NOMO-1 treated with dmso at 0.1 percent for 144 hours (cell line): ENCODE measurements around the gene DOCK10.

Experiments used
- DNase-seq: peaks from one replicate; lab custom pipeline; 2025; ENCODE audit not compliant: unreplicated experiment; lab: John Stamatoyannopoulos, UW

DOCK10 gene

DNA sequence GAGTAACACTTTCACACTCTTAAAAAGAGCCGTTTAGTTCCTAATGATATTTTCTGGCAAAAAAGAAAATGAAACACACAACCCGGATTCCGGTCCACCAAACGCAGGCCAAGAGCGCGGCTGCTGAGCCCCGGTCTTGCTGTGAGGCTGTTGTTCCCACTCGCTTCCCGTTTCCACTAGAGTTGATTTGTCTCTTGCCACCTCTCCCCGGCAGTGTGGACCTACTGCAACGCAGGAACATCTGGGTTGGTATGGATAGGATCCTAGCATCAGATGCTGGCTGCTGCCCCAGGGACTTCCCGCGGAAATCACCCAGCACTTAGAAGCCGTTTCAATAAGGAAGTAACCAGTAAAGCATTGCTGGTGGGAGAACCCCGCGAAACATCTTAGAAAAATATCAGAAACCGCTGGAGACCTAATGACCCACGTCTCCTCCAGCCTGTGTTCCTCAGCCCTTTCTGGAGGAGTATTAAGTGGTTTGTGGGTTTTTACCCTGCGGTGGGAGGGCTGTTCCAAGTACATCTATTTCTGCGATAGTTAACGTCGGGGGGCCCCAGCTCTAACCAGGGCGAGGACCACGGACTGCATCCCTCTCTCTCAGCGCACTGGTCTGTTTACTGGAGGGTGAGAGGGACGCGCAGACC lies 939 bp downstream of the DOCK10 start:
- peak; percentile 51 for DNase-seq

DNA sequence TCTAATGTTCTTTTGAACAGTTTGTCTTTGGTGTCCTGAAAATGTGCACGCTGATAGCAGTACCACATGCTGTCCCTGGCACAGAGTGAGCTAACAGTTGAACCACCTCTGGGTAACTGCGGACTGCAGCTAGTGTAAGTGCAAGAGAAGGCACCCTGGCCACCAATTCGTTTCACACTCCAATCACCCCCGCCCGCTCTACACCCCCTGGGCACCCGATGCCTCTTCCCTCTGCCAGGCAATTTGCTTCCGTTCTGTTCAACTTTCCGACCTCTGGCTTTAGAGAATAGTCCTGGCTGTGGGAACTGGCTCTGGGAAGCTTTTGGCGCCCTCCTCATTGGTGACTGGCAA lies 1.4 kb downstream of the DOCK10 start:
- DNase-seq: no peak

DNA sequence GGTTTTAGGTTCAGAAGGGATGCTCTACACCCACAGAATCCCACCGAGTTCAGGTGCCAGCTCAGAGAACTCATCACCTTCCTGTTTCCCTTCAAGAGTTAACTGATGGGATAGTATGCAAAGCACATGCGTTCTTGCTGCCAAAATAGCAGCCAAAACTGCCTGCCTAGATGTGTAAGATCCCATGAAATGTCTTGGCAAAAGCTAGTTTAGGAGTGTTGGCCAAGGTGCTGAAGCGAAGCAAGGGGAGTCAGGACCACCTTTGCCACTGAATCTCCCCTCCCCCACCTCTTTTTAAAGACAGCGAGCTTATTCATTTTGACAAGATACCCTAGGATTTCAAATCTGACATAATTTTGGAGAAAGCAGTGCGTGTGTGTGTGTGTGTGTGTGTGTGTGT lies 2.1 kb downstream of the DOCK10 start:
- no peak for DNase-seq

DNA sequence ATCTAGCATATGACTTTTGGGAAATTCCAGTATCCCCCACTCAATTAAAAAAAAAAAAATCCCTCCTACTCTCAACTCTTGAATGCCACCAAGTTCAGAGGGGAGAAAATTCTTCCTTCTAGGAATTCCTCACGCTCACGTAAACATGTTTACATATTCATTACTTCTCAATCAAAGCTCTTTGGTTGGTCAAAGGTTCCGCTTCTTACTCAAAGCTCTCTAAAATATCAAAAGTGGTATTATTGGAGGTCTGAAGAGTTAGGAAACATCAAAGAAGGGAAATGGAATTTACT lies 4.1 kb downstream of the DOCK10 start:
- no peak for DNase-seq

DNA sequence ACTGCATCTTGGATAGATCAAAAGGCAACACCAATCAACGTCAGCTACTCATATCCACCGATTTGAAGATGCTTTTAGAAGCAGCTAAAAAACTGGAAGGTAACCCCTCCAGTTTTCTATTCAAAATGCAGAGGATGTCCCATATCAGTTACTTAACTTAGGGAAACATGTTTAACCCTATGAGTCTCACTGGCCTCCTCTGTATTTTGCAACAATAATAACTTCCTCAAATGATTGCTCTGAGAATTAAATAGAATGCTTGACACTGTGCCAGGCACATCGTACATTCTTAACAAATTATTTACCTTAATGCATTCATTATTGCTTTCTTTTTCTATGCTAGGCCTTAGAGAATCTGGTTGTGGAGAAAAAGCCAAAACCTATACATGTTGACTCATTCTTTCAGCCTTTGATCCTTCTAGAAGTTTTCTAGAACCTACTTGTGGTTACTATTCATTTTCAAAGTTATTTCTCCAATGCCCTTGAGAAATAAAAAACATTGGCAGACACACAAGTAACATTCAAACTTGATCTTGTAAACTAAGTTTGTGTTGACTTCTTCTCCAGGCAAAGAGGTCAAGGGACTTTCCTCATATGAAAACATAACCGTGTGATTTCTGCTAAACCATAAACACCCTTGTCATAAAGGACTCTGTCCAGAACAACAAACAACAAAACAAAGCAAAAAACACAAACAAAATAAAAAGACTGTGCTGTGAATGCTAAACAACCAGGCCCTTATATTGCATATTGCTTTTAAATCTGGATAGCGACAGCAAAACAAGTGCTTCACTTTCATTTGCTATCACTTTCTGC lies 4.6 kb downstream of the DOCK10 start:
- peak; percentile 47 for DNase-seq

DNA sequence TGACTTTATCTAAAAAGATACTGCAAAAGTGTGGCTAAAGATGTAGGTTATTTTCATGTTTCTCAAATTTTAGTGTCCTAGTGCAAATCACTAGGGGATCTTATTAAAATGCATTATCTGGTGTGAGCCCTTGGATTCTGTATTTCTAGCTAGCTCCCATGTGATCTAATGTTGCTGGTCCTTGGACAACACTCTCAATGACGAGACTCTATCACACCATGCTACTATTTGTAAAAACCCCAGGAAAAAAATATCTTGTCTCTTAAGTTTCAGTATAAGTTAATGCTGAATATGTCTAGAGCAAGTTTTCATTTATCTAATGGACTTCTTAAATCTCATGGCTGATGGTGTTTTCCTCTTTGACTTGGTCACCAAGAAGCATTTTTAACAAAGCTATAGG lies 5.8 kb downstream of the DOCK10 start:
- DNase-seq: no peak

DNA sequence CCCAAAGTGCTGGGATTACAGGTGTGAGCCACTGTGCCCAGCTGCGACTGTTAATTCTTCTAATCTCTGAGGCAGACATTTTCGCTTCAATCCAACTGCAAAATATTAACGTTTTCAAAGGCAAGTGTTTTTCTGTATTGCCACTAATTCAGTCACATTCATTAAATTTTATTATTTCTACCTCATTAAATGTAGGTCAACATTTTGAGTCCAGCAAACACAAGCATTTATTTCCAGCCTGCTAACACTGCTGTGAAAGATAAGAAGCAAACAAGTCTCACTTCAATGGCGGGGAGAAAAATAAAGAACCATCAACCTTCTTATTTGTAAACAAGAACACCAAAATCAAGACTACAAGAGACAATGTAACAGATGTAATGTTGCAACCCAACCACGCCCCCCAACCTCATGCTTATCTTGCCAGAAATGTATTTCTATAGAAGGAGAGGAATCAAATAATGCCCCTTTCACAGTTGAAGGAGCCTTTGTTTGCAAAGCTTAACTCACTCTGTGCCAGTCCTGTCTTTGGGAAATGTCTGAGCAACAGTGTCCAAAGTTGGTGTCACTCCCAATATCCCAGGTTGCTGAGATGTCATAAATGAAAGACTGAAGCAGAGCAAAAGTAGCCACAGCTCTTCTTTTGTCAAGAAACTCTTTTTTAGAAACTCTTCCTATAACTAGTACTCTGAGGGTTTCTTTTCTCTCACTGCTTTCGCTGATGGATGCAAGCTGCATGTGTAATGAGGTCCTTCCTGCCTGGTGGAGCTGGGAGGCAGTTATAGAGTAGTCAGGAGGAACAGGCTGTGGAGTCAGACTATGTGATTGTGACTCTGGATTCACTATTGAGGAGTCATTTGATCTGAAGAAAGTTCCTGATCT lies 8.6 kb downstream of the DOCK10 start:
- no peak for DNase-seq

DNA sequence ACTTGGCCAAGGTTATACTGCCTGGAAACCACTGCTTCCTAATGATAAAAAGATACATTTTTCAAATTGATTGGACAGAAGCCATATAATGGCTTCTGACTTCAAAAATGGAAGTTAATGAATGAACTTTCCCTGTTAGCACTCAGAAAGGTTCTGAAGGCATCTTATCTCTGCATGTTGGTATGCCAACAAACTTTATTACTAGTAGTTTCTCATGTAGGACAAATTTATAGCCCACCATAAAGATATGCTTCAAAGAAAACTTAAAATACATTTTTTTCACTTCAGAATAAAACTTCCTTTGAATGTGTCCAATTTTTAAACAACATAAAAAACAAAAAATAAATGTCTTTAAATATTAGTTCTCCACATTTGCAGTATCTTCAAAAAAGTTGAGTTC lies 10.0 kb downstream of the DOCK10 start:
- no peak for DNase-seq

DNA sequence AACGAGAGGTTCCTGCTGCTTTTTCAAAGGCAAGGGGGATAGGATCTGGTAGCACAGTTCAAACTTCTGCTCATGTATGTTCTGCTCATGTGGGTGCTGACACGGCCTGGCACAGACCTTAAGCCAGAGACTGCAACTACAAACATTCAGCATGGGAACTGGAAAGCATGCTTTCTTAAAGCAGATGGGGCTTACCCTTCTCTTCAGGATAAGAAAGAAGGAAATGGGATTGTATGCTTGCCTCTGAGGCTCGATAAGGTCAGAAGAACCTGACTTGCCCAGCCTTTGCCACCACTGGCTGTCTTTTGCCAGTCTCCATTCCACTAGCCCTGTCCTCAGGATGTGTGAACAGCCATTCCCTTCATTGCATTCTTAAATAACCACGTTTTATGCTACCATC lies 10.7 kb downstream of the DOCK10 start:
- no peak for DNase-seq

DNA sequence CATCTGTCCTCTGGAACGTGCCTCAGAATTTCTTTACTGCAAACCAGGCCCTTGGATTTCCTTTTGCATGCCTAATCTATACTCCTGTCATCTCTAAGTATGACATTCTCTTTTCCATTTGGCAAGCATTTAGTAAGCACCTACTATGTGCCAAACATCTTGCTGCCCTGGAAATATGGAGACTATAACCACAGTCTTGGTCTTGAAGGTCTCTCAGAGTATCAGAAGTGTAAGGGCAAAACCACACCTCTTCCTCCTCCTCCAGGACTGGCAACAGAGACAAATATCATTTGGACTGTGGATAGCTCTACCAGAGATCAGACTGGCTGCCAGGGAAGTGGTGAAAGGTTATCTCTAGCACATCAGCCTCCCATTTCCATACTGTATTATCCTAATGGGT lies 11.4 kb downstream of the DOCK10 start:
- no peak for DNase-seq

DNA sequence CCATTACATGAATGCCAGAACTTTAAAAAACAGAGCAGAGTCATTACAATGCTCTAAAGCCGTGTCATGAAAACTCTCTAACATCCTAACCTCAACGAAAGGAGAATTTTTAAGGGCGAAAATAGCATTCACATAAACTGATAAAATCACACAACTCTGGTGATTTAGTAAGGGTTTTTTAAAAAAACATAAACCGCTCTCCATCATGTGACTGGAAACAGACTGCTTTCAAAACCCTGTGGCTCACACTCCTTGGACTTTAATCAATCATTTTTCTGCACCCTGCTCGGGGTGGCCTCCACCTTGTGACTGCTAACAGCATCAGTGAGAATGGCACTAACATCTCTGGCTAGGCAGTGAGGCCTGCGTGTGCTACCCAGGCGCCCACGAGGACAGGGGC lies 12.1 kb downstream of the DOCK10 start:
- no peak for DNase-seq

DNA sequence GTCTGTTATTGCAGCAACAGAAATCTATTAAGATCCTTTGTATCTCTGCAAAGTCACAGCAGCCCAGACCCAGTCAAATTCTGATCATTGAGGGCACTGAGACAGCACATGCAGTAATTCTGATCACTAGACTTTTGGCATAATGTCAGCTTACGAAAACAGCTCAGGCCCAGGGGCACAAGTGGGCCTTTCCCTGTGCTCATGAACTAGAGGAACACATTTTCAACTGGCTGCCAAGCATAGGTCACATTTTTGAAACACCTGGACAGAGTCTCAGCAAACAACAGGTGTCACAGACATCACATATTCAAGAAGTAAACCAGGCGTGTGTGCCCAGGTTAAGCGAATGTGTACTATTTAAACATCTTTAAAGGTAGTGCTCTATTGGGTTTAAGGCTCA lies 13.7 kb downstream of the DOCK10 start:
- no peak for DNase-seq

DNA sequence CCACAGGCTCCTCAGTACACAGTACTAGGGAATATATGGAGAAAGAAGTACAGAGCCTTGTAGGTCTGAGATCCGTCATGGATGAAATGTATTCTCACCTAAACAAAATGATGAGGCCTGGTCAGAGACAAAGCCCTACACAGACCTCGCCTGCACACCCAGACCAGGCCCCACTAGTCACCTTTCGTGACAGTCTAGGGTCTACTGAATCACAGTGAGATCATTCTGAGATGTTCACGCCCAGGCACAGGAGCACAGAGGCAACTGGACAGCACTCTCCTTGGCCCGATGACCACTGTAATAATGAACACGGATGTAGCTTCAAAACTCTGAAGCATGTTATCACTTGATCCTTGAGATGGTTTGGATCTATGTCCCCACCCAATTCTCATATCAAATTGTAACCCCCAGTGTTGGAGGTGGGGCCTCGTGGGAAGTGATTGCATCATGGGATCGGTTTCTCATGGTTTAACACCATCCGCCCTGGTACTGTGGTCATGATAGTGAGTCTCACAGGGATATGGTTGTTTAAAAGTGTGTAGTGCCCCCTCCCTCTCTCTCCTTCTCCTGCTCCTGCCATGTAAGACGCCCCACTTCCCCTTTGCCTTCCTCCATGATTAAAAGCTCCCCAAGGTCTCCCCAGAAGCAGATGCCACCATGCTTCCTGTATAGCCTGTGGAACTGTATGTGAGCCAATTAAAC lies 15.1 kb downstream of the DOCK10 start:
- DNase-seq: no peak

DNA sequence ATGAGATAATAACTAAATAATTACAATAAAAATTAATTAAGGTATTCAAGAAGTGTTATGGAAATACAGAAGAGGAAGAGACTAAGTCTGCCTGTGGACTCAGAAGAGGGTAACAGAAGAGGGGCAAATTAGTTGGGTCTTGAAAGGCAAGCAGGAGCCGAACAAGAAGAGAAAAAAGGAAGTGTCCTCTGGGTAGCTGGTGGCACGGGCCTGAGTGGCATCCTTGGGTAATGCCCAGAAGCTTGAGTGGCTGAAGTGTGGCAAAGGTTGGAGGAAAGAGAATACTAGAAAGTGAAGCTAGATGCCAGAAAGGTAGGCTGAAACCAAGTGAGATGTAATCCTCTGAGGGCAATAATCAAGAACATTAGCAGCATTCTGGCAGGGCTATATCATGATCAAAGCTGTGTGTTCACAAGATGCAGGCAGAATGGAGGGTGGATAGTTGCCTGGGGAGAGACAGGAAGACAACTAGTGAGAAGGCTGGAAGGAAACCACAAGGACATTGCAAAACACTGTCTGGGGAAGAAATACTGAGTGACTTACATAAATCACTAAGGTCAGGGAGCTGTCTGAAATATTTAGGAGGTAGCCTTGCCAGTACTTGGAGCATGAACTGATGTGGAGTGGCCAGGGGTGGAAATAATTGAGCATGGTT lies 16.2 kb downstream of the DOCK10 start:
- DNase-seq: peak; percentile 85

DNA sequence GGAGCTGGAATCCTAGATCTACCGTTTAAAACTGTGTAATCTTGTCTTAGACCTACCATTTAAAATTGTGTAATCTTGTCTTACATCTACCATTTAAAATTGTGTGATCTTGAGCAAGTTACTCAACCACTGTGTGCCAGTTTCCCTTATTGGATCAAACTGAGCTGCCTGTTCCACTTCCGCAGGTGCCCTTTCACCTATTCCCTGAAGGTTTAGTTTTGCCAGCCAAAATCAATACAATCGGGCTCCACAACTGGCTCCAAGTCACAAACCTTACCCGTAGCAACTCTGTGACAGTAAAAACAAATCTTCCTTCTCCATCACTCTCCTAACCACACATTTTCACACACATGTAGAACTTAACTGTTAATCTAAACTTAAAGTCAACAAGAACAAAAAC lies 20.1 kb downstream of the DOCK10 start:
- DNase-seq: no peak

DNA sequence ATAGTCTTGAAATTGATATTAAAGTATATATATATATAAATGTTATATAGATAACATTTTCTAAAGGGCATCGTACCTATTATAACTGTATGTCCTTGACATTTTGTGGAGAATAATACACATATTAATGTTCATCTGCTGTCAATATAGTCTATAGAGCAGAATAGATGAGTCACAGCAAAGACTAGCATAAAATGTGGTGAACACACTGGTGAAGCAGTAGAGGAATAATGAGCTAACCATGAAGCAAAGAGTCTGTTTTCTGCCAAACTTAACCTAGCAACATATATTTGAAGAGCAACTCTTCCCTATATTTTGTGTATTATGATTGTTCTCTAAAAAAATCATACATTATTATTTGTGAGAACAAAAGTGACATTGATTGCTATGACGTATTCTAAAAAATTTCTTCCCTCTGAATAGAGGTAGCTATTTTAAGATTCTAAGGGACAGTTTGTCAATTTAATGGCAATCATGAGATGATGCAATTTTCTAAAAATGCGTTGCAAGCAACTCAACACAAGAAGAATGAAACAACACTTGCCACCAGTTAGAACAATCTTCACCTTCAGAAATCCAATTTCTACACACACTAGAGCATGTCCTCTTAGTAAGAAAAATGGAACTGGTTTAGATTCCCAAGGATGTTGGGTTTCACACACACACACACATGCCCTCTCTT lies 22.0 kb downstream of the DOCK10 start:
- peak; percentile 28 for DNase-seq

DNA sequence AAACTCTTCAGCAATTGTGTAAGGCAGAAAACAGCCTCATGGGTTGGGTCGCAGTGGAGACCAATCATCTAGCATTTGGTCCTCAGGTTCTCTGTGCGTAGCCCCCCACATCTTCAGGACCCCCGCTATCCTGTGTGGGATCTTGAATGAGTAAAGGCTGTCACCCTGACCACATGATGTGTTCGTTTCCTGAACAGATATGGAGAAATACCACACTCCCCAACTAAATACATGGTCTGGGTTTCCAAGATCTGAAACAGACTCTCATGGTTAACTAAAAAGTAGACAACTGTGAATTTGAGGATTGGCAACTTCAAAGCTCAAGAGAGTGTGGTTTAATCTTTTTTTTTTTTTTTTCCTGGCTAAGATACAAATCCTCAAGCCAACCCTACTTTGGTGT lies 23.2 kb downstream of the DOCK10 start:
- DNase-seq: no peak

DNA sequence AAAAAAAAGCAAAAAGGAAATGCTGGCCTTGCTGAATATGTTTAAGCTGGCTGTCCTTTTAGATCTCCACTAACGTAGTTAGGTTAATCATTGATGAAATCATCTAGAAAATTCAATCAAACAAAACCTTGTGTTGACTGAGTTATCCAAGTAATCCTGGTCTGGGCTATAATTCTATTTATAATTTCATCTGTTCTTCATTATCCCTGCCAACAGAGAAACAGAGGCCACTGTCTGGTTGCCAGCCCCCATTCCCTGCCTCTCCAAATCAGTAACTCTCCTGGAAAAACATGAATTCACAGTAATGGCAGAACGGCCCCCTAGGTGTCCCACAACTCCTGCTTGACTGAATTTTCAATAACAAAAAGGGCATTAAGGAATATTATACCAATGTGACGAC lies 24.6 kb downstream of the DOCK10 start:
- DNase-seq: no peak

DNA sequence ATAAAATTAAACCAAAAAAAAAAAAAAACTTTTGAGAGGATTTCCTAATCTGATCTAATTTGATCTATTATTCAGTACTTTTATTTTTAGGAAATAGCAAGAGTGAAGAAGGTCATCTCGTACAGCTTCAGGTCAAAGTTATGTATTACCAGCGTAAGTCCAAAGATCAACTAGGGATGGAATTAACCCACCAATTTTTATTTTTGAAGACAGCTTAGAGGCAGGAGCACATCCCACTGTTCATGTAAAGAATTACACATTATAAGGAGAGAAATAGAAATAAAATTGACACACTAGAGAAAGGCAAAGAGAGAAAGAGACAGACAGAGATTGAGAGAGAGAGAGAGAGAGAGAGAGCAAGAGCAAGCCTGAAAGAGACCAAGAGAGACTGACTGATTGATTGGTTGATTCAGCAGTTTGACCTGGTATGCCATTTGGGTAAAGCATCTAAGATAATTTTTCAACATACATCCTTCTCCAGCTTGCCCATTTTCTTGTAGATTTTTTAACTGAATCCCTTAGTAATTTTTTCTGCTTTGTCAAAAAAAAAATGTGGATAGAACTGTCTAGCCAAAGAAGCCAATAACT lies 25.1 kb downstream of the DOCK10 start:
- DNase-seq: no peak
